SKM-1 (cell line): ENCODE data around the gene NDUFB10.

Source experiments
- DNase-seq: peaks from one replicate; lab custom pipeline; 2025; ENCODE audit not compliant: unreplicated experiment; lab: John Stamatoyannopoulos, UW

NDUFB10 gene

GRCh38 chr16:1999866-2000514 is 40.7 kb downstream of the NDUFB10 start:
- no peak for DNase-seq

- no peak for DNase-seq
Observed at GRCh38 chr16:2001035-2001434, 41.7 kb downstream of the NDUFB10 start.

GRCh38 chr16:2001456-2002355 is 42.4 kb downstream of the NDUFB10 start:
- no peak for DNase-seq

GRCh38 chr16:2002406-2003230 is 43.3 kb downstream of the NDUFB10 start:
- DNase-seq = no peak

GRCh38 chr16:2003231-2003826 is 44.0 kb downstream of the NDUFB10 start:
- no peak for DNase-seq

GRCh38 chr16:2003827-2004641 is 44.7 kb downstream of the NDUFB10 start:
- DNase-seq = peak; percentile 87

GRCh38 chr16:2004795-2005517 is 45.6 kb downstream of the NDUFB10 start:
- no peak for DNase-seq

GRCh38 chr16:2005646-2006045 is 46.3 kb downstream of the NDUFB10 start:
- DNase-seq = no peak

GRCh38 chr16:2006317-2006716 is 47.0 kb downstream of the NDUFB10 start:
- no peak for DNase-seq

GRCh38 chr16:2007081-2007836 is 47.9 kb downstream of the NDUFB10 start:
- no peak for DNase-seq

- DNase-seq = no peak
Observed at GRCh38 chr16:2008009-2008526, 48.7 kb downstream of the NDUFB10 start.

- DNase-seq = no peak
Observed at GRCh38 chr16:2008631-2009163, 49.4 kb downstream of the NDUFB10 start.

- no peak for DNase-seq
Observed at GRCh38 chr16:2009164-2009711, 49.9 kb downstream of the NDUFB10 start.

GRCh38 chr16:2009791-2010510 is 50.6 kb downstream of the NDUFB10 start, which contains the start of gene ZNF598:
Gene ZNF598, minus strand, starts transcription at chr16:2009821.
- DNase-seq = peak; percentile 49
